Limb (tissue), 2 donors: ENCODE data around the gene UBE4B.

Experiments used
- DNase-seq, 2 donors: peaks; one replicate each; pipeline ENCODE4 v3.0.0-alpha.2; 2016; ENCODE audit errors: extremely low spot score in 2 of 2

UBE4B gene

DNA sequence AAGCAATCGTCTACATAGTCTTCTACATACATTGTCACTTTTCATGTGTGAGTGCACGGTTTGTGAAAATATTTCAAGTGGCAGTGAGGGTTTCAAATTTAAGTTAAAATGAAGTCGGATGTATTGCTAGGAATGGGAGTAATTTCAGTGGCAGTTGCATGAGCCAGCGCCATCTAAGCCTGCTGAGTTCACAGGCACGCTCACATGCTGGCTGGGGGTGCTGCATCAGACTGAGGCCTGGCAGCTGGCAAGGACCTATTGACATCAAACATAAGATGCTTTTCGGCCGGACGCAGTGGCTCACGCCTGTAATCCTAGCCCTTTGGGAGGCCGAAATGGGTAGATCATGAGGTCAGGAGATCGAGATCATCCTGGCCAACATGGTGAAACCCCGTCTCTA, 80.7 kb downstream of the UBE4B start:
- no peak for DNase-seq

DNA sequence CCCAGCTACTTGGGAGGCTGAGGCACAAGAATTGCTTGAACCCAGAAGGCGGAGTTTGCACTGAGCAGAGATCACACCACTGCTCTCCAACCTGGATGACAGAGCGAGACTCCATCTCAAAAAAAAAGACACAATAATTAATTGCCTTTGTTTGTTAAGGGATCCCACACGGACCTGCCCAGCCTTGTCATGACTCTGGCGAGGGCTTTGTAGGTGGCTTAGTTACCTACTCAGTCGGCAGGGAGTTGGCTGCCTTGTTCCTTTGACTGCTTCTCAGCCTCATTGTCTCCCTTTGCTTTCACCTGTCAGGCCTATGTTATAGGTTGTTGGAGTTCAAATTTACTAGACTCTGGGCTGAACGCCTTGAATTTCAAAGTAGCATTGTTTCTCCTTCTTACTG, 82.0 kb downstream of the UBE4B start:
- DNase-seq: no peak

DNA sequence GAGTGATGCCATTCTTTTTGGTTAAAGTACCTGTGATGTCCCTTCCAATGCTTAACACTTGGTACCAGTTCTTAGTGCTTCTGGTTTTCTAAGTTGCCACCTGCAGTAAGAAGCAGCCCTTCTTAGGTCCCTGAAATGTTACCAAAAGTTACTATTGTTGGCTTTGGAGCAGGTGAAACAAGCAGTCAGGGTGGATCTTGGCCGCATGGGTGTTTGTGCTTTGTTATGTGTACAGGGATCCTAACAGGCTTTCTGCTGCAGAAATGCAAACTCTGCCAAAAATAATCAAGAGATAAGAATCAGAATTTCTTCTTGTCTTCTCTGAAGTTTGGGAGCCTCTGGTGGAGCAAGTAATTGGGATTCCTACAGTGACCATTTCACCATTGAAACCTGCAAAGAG, 84.4 kb downstream of the UBE4B start:
- no peak for DNase-seq

DNA sequence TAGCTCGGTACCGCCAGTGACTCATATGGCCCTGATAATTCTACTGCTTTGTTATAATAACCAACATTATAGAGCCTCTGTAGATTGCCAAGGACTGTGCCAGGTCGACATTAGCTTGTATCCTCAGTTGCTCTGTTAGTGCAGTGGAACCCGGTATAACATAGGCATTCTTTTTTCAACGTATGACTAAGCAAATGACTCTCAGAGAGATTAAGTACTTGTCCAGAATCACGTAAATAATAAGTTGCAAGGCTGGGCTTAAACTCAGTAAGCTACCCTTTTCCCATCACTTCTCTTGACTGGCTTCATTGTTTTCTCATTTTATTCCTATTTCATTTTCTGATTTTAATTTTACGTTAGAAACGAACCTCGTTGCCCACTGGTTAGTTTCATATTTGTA, 85.1 kb downstream of the UBE4B start:
- no peak for DNase-seq

DNA sequence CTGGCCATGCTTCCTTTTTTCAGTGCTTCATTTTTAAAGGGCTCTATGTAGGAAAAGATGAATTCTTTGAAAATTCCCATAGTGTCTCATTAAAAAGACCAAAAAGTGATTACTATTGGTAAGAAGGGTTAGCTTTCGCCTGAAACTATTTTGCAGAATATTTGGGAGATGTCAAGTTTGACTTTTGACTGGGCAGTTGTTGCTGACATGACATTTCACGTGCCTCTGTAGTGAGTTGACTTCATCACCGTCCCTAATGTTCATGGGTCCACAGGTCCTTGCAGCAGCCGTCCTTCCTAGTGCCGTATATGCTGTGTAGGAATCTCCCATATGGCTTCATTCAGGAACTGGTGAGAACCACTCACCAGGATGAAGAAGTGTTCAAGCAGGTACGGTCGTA, 88.9 kb downstream of the UBE4B start:
- DNase-seq: no peak

DNA sequence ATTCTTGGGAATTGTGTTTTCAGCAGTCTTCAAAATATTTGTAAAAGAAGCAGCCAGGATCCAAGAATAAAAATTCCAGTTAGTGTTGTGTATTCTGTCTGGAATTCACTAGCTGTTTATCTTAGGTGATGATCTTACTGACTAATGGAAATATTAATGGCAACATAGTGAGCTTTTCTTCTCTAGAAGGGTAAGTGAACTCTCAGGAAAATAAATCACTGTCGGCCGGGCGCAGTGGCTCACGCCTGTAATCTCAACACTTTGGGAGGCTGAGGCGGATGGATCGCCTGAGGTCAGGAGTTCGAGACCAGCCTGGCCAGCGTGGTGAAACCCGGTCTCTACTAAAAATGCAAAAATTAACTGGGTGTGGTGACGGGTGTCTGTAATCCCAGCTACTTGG, 90.2 kb downstream of the UBE4B start:
- DNase-seq: no peak

DNA sequence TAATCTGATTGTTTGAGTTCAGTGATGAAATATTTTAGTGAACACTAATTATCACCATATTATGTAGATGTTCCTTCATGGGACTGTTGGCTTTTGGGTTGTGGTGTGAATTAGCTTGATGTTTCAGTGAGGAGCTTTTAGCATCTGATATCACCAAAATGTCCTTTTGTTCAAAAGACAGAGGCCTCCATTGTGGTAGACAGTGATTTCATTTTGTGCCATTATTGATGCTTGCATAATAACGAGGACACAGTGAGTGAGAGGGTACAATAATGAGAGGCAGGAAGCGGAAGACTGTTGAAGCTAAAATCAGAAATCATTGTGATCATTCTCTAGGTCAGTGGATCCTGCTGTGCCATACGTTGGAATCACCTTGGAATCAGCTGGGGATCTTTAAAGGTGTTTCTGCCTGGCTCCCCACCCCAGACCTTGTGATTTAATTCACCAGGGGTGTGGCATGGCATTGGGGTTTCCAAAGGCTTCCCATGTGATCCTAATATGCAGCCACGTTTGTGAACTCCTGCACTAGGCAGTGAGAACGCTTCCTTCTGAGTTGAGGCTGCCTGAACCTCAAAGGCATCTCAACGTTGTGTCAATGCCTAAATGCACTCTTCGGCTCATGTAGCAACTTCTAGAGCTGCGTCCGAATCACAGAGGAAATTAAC, 95.5 kb downstream of the UBE4B start:
- DNase-seq: no peak

DNA sequence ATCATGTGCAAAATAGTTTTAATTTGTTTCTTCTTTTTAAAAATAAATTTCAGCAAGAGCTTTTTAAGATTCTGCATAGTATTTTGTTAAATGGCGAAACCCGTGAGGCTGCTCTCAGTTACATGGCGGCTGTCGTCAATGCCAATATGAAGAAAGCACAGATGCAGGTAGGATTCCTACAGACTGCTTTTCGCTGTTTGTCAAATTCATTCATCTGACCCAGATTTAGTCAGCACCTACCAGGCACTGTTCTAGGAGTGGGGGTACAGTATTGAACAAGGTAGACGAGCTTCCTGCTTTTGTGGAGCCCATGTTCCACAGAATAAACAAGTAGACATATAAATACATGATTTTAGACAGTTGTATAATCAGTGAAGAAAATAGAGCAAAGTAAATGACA, 99.6 kb downstream of the UBE4B start:
- DNase-seq: no peak

DNA sequence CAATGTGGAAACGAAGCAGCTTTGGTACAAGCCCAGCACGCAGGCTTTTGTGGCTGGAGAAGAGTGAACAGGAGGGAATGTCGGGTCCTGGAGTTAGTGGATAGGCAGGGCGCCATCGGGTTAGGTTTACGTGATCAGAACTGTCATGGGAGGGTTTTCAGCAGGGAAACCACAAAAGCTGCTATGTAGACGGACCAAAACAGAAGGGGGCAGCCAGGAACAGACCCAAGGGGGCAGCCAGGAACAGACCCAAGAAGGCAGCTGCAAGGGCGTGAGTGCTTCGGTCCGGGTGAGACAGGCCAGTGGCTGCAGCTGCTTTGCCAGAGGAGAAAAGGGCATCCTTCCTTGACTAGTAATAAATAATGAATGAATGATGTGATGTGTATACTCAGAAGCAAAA, 100.1 kb downstream of the UBE4B start:
- DNase-seq: no peak

DNA sequence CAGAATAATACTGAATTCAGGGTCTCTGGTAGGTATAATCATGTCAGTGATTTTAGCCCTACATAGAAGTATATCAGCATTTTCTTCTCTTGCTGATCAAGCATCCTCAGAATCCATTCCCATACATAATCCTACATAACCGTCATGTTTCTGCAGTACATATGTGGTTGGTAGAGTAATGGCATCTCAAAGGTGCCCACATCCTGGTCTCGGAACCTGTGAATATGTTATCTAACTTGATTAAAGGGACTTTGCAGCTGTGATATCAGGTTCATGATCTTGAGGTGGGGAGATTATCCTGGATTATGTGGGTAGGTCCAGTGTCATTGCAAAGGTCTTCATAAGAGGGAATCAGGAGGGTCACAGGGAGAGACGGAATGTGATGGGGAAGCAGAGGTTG, 108.2 kb downstream of the UBE4B start:
- no peak for DNase-seq

DNA sequence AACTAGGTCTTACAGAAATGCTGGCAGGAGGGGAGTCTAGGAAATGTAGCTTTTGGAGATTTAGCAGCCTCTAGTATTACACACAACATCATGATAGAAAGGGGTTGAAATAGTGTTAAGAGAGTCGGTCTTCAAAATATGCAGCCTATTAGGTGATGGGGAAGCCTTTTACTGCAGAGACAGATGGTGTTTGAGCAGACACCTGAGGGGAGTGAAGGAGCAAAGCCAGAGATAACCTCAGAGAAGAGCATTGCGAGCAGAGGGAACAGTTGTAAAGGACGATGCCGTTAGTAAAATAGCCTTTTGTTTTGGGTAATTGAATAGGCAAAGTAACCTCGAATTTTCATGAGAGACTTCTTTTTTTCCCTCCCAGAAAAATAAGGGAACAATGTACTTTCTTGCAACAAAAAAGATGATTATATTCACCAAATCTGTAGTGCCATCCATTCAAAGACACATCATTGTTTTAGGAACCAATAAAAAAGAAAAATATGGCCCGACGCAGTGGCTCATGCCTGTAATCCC, 111.3 kb downstream of the UBE4B start:
- DNase-seq: no peak

DNA sequence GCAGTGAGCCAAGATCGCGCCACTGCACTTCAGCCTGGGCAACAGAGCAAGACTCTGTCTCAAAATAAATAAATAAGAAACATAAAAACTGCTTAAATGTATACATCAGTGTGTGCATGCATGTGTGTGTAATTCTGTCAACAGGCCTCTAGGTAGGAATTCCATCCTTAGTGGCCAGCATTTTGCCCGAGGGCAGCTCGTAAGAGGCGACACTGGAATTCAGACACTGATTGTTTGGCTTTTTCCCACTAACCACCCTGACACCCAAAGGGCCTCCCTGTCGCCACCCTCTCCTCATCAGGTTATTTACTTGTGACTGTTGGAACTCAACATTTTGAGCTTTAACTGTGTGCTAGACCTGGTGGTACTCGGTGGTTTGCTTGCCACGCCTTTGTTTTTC, 113.6 kb downstream of the UBE4B start:
- no peak for DNase-seq

DNA sequence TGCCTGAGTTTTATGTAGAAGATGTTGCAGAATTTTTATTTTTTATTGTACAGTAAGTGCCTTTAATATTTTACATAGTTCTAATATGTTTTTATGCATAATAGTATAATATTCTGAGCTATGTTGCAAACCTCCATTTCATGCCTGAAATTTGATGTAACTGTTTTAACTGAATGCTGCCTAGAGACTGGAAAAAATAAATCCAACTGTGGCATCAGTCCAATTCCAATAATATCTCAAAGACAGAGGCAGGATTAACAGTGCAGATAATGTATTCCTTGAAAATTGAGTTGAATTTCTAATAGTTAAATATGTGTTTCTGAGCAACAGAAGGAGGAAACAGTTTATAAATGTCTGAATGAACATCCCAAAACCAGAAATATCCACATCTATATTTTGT, 116.5 kb downstream of the UBE4B start:
- peak in 1 of 2 donors; percentile 27 for DNase-seq

DNA sequence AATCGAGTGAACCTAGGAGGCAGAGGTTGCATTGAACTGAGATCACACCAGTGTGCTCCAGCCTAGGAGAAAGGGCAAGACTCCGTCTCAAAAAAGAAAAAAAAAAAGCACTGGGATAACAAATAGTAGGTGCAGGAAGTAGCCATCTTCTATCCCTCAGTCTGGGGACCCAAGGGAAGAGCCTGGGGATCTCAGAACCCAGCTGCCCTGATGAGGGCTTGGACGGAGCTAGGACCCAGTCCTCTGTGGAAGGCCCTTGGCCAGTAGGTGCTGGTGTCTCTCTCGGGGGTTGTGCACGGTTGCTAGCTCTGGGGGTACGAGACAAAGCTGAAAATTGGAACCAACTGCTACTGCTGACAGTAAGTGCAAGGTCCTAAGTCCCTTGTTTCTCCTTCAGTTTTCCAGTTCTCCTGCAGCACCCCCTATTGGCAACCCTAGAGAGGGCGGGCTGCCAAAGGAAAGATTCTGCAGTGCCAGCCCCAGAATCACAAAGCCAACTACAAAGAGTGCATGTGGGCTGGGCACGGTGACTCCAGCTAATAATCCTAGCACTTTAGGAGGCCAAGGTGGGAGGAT, 120.0 kb downstream of the UBE4B start:
- DNase-seq: peak in 1 of 2 donors; percentile 40

DNA sequence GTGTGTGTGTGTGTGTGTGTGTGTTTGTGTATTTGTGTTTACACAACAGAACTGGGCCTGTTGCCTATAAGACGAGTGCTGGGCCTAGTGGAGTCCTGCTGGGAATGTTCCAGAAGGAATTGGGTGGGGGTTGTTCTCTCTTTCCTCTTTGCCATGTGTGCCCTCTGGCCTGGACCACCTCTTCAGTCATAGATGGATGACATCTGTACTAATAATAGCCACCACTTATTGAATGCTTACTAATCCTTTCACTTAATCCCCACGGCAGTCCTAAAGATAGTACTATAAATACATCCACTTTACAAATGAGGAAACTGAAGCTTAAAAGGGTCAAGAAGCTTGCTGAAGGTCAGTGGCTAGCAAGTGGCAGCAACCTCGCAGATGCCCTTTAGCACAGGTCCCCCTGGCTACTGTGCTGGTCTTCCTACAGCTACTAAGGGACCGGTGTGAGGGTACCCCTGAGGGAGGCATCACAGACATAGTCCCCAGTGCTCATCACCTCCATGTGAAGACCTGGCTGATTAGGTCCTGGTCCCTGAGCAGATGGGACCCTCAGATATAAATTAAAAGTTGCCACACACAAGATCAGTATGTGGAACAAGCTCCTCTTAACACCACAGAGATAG, 122.4 kb downstream of the UBE4B start:
- DNase-seq: no peak

DNA sequence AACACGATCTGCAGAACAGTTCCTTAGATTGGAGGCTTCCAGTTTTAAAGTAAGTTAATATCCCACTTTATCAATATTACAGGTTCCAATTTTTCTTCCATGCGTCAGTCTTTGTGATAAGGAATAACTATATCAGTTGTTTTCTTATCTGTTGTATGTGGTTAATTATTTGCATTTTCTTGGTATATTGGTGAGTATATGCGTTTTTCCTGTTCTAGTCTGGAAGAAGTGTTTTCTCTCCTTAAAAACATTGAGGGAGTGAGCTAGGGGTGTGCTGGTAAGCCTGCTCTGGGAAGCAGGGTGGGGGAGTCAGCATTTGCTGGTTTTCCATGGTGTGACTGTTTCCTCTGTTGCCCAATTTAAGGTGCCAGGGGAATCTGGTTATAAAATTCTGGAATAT, 127.4 kb downstream of the UBE4B start:
- DNase-seq: no peak

DNA sequence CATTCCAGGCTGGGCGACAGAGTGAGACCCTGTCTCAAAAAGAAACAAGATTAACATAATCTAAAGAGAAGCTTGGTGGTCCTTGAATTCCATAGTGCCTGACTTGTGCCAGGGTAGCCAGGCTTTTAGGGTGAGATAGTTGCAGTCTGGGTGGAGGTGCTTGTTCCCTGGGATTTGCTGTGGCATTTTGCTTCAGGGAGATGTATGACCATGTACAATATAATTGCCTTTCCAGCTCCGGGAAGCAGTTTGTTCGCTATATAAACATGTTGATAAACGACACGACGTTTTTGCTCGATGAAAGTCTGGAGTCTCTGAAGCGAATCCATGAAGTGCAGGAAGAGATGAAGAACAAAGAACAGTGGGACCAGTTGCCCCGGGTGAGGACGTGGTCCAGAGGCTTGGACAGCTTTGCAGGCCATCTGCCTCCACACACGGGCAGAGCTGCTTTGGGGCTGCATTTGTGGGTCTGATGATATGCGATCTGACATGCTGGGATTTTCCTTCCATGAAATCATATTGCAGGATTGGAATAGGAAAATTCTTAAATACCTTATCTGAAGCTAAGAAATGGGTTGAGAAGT, 128.2 kb downstream of the UBE4B start:
- no peak for DNase-seq

DNA sequence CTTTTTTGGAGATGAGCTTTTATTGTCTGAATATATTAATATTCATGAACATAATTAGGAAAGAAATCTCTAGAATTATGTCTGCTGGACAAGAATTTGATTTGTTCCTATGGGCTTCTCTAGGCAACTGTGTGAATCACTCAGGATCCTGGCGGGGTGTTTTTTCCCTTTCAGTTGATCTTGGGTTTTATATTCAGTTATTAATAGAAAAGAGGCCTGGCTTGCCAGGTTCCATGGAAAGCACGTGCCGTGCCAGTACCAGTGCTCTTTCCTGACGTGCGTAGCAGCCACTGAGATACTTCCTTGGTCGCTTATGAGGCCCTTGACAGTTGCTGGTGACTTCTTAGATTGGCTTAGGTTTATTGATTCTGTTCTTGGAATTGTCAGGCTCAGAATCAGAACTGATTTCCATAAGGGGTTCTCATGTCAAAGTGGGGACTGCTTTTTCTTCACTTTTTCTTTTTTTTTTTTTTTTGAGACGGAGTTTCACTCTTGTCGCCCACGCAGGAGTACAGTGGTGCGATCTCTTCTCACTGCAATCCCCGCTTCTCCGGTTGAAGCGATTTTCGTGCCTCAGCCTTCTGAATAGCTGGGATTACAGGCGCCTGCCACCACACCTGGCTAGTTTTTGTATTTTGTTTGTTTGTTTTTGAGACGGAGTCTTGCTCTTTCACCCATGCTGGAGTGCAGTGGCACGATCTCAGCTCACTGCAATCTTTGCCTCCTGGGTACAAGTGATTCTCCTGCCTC, 129.0 kb downstream of the UBE4B start:
- DNase-seq: no peak

DNA sequence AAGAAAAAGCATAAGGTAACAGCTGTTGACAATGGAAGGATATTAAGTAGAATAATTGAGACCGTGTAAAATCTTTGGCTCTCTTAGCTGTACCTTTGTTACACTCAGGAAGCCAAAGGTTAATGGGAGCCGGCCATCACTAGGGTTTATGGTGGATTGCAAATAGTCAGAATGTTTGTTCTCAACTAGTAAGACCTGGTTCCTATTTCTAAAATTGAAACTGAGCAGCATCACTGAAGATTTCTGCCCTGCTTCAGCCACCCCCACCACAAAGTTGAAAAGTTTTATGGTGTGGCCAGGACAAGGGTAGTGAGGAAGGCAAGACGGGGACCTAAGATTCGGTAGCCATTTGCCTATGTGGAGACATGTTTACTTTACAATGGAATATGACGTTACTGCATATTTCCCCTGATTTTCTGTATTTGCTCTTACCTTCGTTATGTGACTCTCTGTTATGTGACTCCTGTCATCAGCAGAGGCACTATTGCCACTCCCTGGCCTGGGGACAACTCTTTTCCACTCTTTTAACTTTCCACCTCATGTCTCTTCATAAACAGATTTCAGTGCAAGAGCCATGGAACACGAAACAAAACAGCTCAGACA, 136.3 kb downstream of the UBE4B start:
- no peak for DNase-seq

DNA sequence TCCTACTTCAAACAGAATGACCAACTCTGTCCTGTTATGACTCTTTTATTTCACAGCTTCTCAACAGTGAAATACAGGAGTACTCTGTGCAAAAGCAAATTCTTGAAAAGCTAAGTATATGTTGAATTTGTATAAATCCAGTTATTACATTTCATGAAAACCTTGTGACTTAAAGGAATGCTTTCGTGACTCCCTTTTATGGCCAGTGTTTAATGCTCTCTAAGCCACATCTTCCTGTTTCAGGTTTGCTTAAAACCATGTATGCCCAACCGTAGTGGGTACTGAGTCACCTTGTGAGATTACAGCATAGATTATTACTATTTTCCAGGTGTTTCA, 137.4 kb downstream of the UBE4B start:
- no peak for DNase-seq

DNA sequence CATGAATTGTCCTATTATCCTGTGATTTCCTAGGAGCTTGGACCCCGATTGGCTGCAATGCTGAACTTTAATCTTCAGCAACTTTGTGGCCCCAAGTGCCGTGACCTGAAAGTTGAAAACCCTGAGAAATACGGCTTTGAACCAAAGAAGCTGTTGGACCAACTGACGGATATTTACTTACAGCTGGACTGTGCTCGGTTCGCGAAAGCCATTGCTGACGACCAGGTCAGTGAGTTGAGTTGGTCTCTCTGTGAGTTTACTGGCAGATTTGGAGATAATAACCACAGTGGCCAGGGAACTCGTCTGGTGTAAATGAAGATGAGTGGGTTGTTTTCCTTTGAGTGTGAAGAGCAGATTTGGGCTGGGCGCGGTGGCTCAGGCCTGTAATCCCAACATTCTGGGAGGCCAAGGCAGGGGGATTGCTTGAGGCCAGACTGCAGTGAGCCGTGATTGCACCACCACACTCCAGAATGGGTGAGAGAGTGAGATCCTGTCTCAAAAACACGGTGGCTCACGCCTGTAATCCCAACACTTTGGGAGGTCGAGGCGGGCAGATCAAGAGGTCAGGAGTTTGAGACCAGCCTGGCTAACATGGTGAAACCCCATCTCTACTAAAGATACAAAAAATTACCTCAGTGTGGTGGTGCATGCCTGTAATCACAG, 138.5 kb downstream of the UBE4B start:
- no peak for DNase-seq
